Endothelial cell of umbilical vein (primary cell): ENCODE measurements around the gene LRCH1. TPM values are rescaled to one million over a fixed set of nuclear protein-coding genes. Genes with fewer than 3 reads are reported as not detected.

Experiments used
- BruUV-seq: library from RNA; stranded (reverse); fragments of 400-500 nt; replicated peaks from 2 replicates; lab custom pipeline; 2021; lab: Mats Ljungman, UMichigan
- CTCF ChIA-PET: fragments of 300-600, 350-600 bp; sonication (Branson Sonifier 250); formaldehyde crosslinking; loops from one replicate; lab custom pipeline; 2021; ENCODE audit warnings: antibody characterized with exemption, inconsistent platforms; lab: Charles Lee
- POLR2A ChIA-PET: fragments of 300-600, 350-600 bp; sonication (Branson Sonifier 250); formaldehyde crosslinking; loops from one replicate; lab custom pipeline; 2021; ENCODE audit warnings: antibody characterized with exemption, inconsistent platforms; lab: Charles Lee
- DNase-seq: peaks from one replicate; pipeline ENCODE4 v3.0.0-alpha.2; 2011; ENCODE audit warnings: low read depth, low spot score
- FAIRE-seq: peaks from 2 replicates; lab custom pipeline; 2011; peaks lifted over from hg19 to GRCh38; lab: Jason Lieb, UNC
- H2AFZ ChIP-seq: 2 replicates; pipeline ENCODE4 v1.6.0; 2012; ENCODE audit warnings: low read depth, low read length, control low read depth, inconsistent platforms
- H3K27ac ChIP-seq: 2 replicates; pipeline ENCODE4 v1.5.1; 2011; ENCODE audit warnings: low read depth, mild to moderate bottlenecking, control low read depth, low read length, moderate library complexity; ENCODE audit not compliant: insufficient read depth
- H3K27me3 ChIP-seq, 2 experiments: 2 replicates each; pipeline versions ENCODE4 v1.6.0 to v1.6.1; 2011; ENCODE audit warnings: low read length in 2 of 2, mixed read lengths in 1 of 2; ENCODE audit not compliant: control insufficient read depth in 2 of 2, insufficient read depth in 2 of 2
- H3K36me3 ChIP-seq, 2 experiments: 2 replicates in 1 of 2; 3 replicates in 1 of 2; pipeline ENCODE4 v1.5.1; 2011; ENCODE audit warnings: low read length in 2 of 2, mild to moderate bottlenecking in 1 of 2, moderate library complexity in 1 of 2; ENCODE audit not compliant: control insufficient read depth in 2 of 2, insufficient read depth in 2 of 2; ENCODE audit errors: extremely low read depth in 1 of 2
- H3K4me1 ChIP-seq: 3 replicates; pipeline ENCODE4 v1.5.1; 2011; ENCODE audit warnings: mild to moderate bottlenecking, low read length; ENCODE audit not compliant: control insufficient read depth, insufficient read depth; ENCODE audit errors: extremely low read depth
- H3K4me2 ChIP-seq: 2 replicates; pipeline ENCODE4 v1.6.1; 2011; ENCODE audit warnings: low read length, control low read depth, mixed read lengths; ENCODE audit not compliant: insufficient read depth
- H3K4me3 ChIP-seq, 3 experiments: fragments of 200-600 bp in 1 of 3; sonication (generic), shearing (Covaris generic) in 1 of 3; replicated peaks in 1 of 3; 2 replicates each; pipeline ENCODE4 v1.5.1; 2011 to 2016; ENCODE audit warnings: control low read depth in 3 of 3, low read length in 3 of 3, mild to moderate bottlenecking in 2 of 3, inconsistent platforms in 1 of 3, low read depth in 1 of 3, moderate library complexity in 1 of 3; ENCODE audit not compliant: insufficient read depth in 1 of 3
- H3K79me2 ChIP-seq: 2 replicates; pipeline ENCODE4 v1.6.0; 2012; ENCODE audit warnings: low read length, inconsistent platforms; ENCODE audit not compliant: control insufficient read depth, insufficient read depth
- H3K9ac ChIP-seq: replicated peaks from 2 replicates; pipeline ENCODE3; 2011; ENCODE audit warnings: low read length, control low read depth; ENCODE audit not compliant: insufficient read depth; ENCODE audit errors: extremely low read depth
- H3K9me1 ChIP-seq: replicated peaks from 3 replicates; pipeline ENCODE4 v1.6.0; 2011; ENCODE audit warnings: mild to moderate bottlenecking, low read length; ENCODE audit not compliant: control insufficient read depth, insufficient read depth; ENCODE audit errors: extremely low read depth
- H3K9me3 ChIP-seq: replicated peaks from 2 replicates; pipeline ENCODE4 v1.5.1; 2012; ENCODE audit warnings: low read length, inconsistent platforms; ENCODE audit not compliant: control insufficient read depth, insufficient read depth
- H4K20me1 ChIP-seq: replicated peaks from 2 replicates; pipeline ENCODE3; 2011; ENCODE audit warnings: mild to moderate bottlenecking, low read length; ENCODE audit not compliant: control insufficient read depth, insufficient read depth; ENCODE audit errors: extremely low read depth
- EZH2 ChIP-seq: IDR thresholded peaks from 2 replicates; pipeline ENCODE4 v1.6.1; 2012; ENCODE audit warnings: borderline replicate concordance, low read depth, mild to moderate bottlenecking, moderate library complexity, low read length, inconsistent platforms; ENCODE audit not compliant: severe bottlenecking
- GATA2 ChIP-seq: IDR thresholded peaks from 2 replicates; pipeline ENCODE4 v1.7.0; 2011; ENCODE audit warnings: low read depth, mild to moderate bottlenecking, moderate library complexity, mixed read lengths, low read length; ENCODE audit not compliant: insufficient read length, insufficient read depth
- MYC ChIP-seq: IDR thresholded peaks from one replicate; pipeline ENCODE4 v1.6.1; 2011; ENCODE audit warnings: mild to moderate bottlenecking, low read depth, low read length
- POLR2AphosphoS5 ChIP-seq: IDR thresholded peaks from 2 replicates; pipeline ENCODE4 v1.6.1; 2012; ENCODE audit warnings: low read depth, mild to moderate bottlenecking, control low read depth, low read length, moderate library complexity; ENCODE audit not compliant: insufficient read depth
- dilution Hi-C: fragments of 300-500 bp; cut with MboI; formaldehyde crosslinking; loops from one replicate; pipeline ENCODE4 v1.15.0; 2019; ENCODE audit warnings: low sequenced_read_pairs; ENCODE audit not compliant: extremely low pct_ligation_motif_present
- intact Hi-C: fragments of 100-400 bp; cut with micrococcal nuclease; formaldehyde crosslinking; loops from one replicate; pipeline ENCODE4 v1.10.0; 2022
- polyA plus RNA-seq, 4 experiments: library from polyadenylated mRNA; depleted of rRNA in 3 of 4; stranded (reverse) in 3 of 4; unstranded in 1 of 4; fragments of >200 nt; gene quantifications; 2 replicates each; pipeline versions ENCODE4 v1.2.1 to v1.2.3, GENCODE V29; 2011 to 2012; ENCODE audit warnings: missing spikeins in 1 of 4
- total RNA-seq: library from RNA; stranded (reverse); gene quantifications from 2 replicates; pipeline ENCODE4 v1.2.3, GENCODE V29; 2021
- TF ChIP-seq, protein P1 (sequence below): IDR thresholded peaks from 2 replicates; pipeline ENCODE4 v1.6.1; 2011; ENCODE audit not compliant: insufficient read depth, insufficient read length
- TF ChIP-seq, protein P2 (sequence below), 2 donors: IDR thresholded peaks; 1 replicate in 1 of 2; 2 replicates in 1 of 2; pipeline ENCODE4 v1.5.1; 2011; ENCODE audit warnings: low read length in 2 of 2, mild to moderate bottlenecking in 2 of 2, moderate library complexity in 2 of 2, control low read depth in 1 of 2, inconsistent platforms in 1 of 2, low read depth in 1 of 2; ENCODE audit not compliant: insufficient read depth in 1 of 2; ENCODE audit errors: extremely low read depth in 1 of 2

The LRCH1 gene
- total and polyA plus RNA-seq, 2 donors (not counting 3 experiments of a cell fraction or from before 2014, with no cell fraction given) = 5.4 to 16.5 TPM

DNA sequence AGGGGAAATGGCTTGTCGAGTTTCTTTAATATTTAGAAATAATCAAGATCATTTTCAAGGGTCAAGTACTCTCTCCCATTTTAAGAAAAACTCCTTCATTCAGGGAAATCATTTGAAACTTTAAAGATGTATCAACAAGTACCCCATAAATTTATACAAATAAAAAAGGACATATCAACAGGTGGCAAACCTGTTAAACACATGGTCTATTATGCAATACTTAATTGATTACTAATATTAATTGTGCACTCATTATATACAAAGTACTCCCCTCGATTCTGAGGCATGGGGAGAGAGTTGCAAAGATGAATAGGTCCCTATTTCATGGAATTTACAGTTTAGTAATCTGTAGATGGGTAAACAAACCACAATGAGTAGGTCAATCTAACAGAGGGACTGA is 2.1 kb upstream of the LRCH1 start:
- Histone ChIP-seq H3K27ac (no peak overlapping the region), H2AFZ (no peak overlapping the region), H3K9ac (no peak overlapping the region), H3K4me1 (peaks cover 25% of the 10 kb centered on the region), H3K4me3 (no peak overlapping the region), H3K4me2 (no peak overlapping the region), H3K36me3 (no peaks in the 10 kb centered on the region), H3K9me1 (no peaks in the 10 kb centered on the region), H4K20me1 (no peaks in the 10 kb centered on the region), H3K27me3 (peaks cover 8 to 15% of the 10 kb centered on the region in 2 experiments), H3K9me3 (no peaks in the 10 kb centered on the region), H3K79me2 (peaks cover 10% of the 10 kb centered on the region)
- FAIRE-seq = no peak
- DNase-seq = no peak
- POLR2A ChIA-PET = no interaction called here
- no TSS peak for BruUV-seq
- intact Hi-C loops (loop anchor here (1.0 to 2.0 kb wide), 5 partner anchors 30 to 170 kb away; no protein-coding TSS in a partner anchor), dilution Hi-C loops (no loop called here)
- CTCF ChIA-PET = interaction anchor here (0.6 to 6.2 kb wide), 22 partner anchors 9 to 206 kb away, joined by 3 to 204 read pairs (median 5); no protein-coding TSS in a partner anchor
- TF ChIP-seq MYC = no peak
- TF ChIP-seq, protein P1, sequence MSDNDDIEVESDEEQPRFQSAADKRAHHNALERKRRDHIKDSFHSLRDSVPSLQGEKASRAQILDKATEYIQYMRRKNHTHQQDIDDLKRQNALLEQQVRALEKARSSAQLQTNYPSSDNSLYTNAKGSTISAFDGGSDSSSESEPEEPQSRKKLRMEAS = no peak
- no peak for TF ChIP-seq EZH2
- no peak for TF ChIP-seq GATA2

DNA sequence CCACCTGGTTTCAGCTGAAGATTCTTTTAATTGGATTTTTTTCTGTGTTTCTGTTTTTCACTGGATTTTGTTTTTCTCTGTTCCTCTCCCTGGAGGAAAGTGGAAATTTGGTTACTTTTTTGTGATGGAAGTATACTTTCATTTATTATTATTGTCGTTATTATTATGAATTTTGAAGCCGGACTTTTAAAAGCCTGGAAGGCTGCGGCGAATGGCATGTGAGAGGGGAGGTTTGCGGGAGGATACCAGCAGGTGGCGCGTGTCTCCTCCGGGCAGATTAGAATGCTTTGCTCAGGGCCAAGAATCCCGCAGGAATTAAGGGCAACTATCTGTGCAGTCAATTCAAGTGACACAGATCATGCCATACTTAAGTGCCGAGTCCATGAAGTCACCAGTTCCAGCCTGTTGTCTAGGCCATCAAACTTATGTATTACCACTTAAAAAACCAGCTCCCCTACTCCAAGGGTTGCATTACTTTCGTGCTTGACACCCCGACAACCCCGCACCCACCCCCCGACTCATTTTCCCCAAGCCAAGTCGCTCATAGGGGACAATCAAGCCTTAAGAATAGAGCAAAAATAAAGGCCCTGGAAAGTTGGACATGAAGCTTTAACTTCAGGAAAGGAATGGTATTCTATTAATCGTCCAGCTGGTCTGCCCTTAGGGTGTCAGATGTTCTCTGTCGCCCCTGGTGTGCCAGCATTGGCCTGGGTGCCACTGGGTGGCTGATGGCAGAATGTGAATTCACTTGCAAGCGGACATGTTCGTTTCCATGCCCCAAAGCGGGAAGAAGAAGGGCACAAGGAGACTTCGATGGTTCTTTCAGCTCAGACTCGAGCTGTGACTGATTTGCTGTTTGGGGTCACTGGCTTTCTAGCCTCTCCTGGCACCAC is 1.3 kb upstream of the LRCH1 start:
- Histone ChIP-seq H3K4me3 (no peak overlapping the region), H3K4me2 (peak overlapping the region; percentile 90), H3K9me1 (no peaks in the 10 kb centered on the region), H3K9me3 (no peaks in the 10 kb centered on the region), H3K4me1 (peaks cover 25% of the 10 kb centered on the region), H3K9ac (no peak overlapping the region), H3K36me3 (no peaks in the 10 kb centered on the region), H2AFZ (no peak overlapping the region), H3K27ac (no peak overlapping the region), H4K20me1 (no peaks in the 10 kb centered on the region), H3K79me2 (peaks cover 17% of the 10 kb centered on the region), H3K27me3 (peaks cover 3 to 8% of the 10 kb centered on the region in 2 experiments)
- TF ChIP-seq, protein P2, sequence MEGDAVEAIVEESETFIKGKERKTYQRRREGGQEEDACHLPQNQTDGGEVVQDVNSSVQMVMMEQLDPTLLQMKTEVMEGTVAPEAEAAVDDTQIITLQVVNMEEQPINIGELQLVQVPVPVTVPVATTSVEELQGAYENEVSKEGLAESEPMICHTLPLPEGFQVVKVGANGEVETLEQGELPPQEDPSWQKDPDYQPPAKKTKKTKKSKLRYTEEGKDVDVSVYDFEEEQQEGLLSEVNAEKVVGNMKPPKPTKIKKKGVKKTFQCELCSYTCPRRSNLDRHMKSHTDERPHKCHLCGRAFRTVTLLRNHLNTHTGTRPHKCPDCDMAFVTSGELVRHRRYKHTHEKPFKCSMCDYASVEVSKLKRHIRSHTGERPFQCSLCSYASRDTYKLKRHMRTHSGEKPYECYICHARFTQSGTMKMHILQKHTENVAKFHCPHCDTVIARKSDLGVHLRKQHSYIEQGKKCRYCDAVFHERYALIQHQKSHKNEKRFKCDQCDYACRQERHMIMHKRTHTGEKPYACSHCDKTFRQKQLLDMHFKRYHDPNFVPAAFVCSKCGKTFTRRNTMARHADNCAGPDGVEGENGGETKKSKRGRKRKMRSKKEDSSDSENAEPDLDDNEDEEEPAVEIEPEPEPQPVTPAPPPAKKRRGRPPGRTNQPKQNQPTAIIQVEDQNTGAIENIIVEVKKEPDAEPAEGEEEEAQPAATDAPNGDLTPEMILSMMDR (IDR thresholded peaks at IDR 0.05; ENCODE audit: extremely low read depth in 1 of 2, insufficient read depth in 1 of 2, low read depth in 1 of 2, low read length in 2 of 2) = peak; percentile 83 to 84
- no peak for TF ChIP-seq POLR2AphosphoS5
- FAIRE-seq (peak; percentile 79), DNase-seq (peak; percentile 65)
- POLR2A ChIA-PET = no interaction called here
- intact Hi-C loops (loop anchor here (1.0 to 2.0 kb wide), 5 partner anchors 31 to 170 kb away; no protein-coding TSS in a partner anchor), dilution Hi-C loops (no loop called here)
- CTCF ChIA-PET = interaction anchor here (0.6 to 6.2 kb wide), 42 partner anchors 10 to 341 kb away, joined by 3 to 204 read pairs (median 4); no protein-coding TSS in a partner anchor
- BruUV-seq = no TSS peak
